HG02798 (cell line): ENCODE measurements around the gene GPHN.

Experiments used
- ATAC-seq: cut with Tn5 transposase; IDR thresholded peaks from one replicate; pipeline ENCODE4 v1.9.1; 2021; ENCODE audit warnings: mild to moderate bottlenecking; ENCODE audit not compliant: unreplicated experiment, poor library complexity

GPHN gene

GRCh38 chr14:66595394-66595793, 87.4 kb downstream of the GPHN start:
- no peak for ATAC-seq

GRCh38 chr14:66596241-66596985, 88.5 kb downstream of the GPHN start:
- ATAC-seq: no peak

GRCh38 chr14:66600416-66600815, 92.5 kb downstream of the GPHN start:
- no peak for ATAC-seq

GRCh38 chr14:66601932-66602578, 94.1 kb downstream of the GPHN start:
- no peak for ATAC-seq

GRCh38 chr14:66603945-66604344, 96.0 kb downstream of the GPHN start:
- no peak for ATAC-seq

GRCh38 chr14:66606826-66607225, 98.9 kb downstream of the GPHN start:
- no peak for ATAC-seq

- no peak for ATAC-seq
Observed at GRCh38 chr14:66610154-66610563, 102.2 kb downstream of the GPHN start.

GRCh38 chr14:66613344-66613743, 105.4 kb downstream of the GPHN start:
- ATAC-seq: no peak

GRCh38 chr14:66619952-66620351, 112.0 kb downstream of the GPHN start:
- no peak for ATAC-seq

GRCh38 chr14:66623838-66624237, 115.9 kb downstream of the GPHN start:
- ATAC-seq: no peak

GRCh38 chr14:66624336-66624937, 116.5 kb downstream of the GPHN start:
- peak; percentile 55 for ATAC-seq

GRCh38 chr14:66628636-66629035, 120.7 kb downstream of the GPHN start:
- ATAC-seq: no peak

GRCh38 chr14:66629499-66629898, 121.6 kb downstream of the GPHN start:
- ATAC-seq: no peak

- no peak for ATAC-seq
Observed at GRCh38 chr14:66634876-66635275, 126.9 kb downstream of the GPHN start.

GRCh38 chr14:66635435-66635834, 127.5 kb downstream of the GPHN start:
- no peak for ATAC-seq

GRCh38 chr14:66636240-66636639, 128.3 kb downstream of the GPHN start:
- no peak for ATAC-seq

GRCh38 chr14:66638689-66639088, 130.7 kb downstream of the GPHN start:
- ATAC-seq: no peak

GRCh38 chr14:66641861-66642635, 134.1 kb downstream of the GPHN start:
- ATAC-seq: no peak

- ATAC-seq: no peak
Observed at GRCh38 chr14:66643344-66643743, 135.4 kb downstream of the GPHN start.

GRCh38 chr14:66645716-66646115, 137.8 kb downstream of the GPHN start:
- ATAC-seq: no peak

- ATAC-seq: peak; percentile 81
Observed at GRCh38 chr14:66649498-66649897, 141.6 kb downstream of the GPHN start.
